ENCODE results near the gene ANKRD36B.
A peak's percentile ranks its signal among the peaks of the same experiment; 100 is the strongest.
"Not testable (repeated sequence)": the region's sequence is repeated elsewhere in the genome, so short reads cannot be mapped to it uniquely, and the experiment has no call there.

ANKRD36B gene

DNA sequence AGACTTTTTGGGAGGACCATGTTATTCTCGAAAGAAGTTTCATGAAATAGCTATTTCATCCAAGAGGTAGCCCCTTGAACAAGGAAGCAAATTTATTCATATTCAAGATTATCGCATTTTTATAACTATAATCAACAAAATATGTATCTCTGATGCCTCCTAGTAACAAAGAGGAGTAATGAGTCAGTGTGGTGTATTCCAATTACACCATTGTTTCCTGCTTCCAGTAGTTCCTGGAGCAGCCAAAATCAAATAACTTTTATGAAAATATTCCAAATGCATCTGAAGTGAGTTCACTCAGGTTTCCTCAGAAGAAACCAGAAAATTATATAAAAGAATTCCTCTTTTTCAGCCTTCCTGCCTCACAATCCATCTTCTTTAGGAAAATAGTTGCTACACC lies 43.0 kb downstream of the ANKRD36B start:
- DNase-seq (ENCODE audit: extremely low read depth, insufficient read length) = no peak
- TF ChIP-seq, protein P1, sequence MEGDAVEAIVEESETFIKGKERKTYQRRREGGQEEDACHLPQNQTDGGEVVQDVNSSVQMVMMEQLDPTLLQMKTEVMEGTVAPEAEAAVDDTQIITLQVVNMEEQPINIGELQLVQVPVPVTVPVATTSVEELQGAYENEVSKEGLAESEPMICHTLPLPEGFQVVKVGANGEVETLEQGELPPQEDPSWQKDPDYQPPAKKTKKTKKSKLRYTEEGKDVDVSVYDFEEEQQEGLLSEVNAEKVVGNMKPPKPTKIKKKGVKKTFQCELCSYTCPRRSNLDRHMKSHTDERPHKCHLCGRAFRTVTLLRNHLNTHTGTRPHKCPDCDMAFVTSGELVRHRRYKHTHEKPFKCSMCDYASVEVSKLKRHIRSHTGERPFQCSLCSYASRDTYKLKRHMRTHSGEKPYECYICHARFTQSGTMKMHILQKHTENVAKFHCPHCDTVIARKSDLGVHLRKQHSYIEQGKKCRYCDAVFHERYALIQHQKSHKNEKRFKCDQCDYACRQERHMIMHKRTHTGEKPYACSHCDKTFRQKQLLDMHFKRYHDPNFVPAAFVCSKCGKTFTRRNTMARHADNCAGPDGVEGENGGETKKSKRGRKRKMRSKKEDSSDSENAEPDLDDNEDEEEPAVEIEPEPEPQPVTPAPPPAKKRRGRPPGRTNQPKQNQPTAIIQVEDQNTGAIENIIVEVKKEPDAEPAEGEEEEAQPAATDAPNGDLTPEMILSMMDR (IDR thresholded peaks at IDR 0.05; ENCODE audit: insufficient read depth, low read length, poor library complexity, severe bottlenecking) = no peak
- H3K36me3 ChIP-seq (ENCODE audit: control insufficient read depth, insufficient read depth, low read length) = no peaks in the 10 kb centered on the region
- no peak overlapping the region for H3K4me3 ChIP-seq (replicated peaks; ENCODE audit: low read depth, low read length)
- H3K27me3 ChIP-seq (replicated peaks; ENCODE audit: control insufficient read depth, insufficient read depth, low read length) = no peaks in the 10 kb centered on the region

DNA sequence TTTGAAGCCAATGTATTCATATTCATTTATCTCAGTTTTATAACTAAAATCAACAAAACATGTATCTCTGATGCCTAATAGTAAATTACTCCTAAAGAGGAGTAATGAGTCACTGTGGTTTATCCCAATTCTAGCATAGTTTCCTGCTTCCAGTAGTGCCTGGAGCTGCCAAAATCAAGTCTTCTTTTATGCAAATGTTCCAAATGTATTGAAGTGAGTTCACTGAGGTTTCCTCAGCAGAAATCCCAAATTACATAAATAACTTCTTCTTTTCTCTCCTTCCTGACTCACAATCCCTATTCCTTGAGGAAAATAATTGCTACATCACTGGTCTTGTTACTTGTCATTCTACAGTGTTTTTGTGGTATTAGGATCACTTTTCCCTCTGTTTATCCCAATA lies 44.8 kb downstream of the ANKRD36B start:
- DNase-seq (ENCODE audit: extremely low read depth, insufficient read length); H3K36me3 ChIP-seq (ENCODE audit: control insufficient read depth, insufficient read depth, low read length); H3K4me3 ChIP-seq (replicated peaks; ENCODE audit: low read depth, low read length); H3K27me3 ChIP-seq (replicated peaks; ENCODE audit: control insufficient read depth, insufficient read depth, low read length): not testable (repeated sequence)

DNA sequence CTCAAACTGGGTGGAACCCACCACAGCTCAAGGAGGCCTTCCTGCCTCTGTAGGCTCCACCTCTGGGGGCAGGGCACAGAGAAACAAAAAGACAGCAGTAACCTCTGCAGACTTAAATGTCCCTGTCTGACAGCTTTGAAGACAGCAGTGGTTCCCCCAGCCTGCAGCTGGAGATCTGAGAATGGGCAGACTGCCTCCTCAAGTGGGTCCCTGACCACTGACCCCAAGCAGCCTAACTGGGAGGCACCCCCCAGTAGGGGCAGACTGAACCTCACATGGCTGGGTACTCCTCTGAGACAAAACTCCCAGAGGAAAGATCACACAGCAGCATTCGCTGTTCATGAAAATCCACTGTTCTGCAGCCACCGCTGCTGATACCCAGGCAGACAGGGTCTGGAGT lies 63.8 kb downstream of the ANKRD36B start:
- not testable (repeated sequence) for H3K27me3 ChIP-seq (replicated peaks; ENCODE audit: control insufficient read depth, insufficient read depth, low read length); H3K36me3 ChIP-seq (ENCODE audit: control insufficient read depth, insufficient read depth, low read length); DNase-seq (ENCODE audit: extremely low read depth, insufficient read length)

DNA sequence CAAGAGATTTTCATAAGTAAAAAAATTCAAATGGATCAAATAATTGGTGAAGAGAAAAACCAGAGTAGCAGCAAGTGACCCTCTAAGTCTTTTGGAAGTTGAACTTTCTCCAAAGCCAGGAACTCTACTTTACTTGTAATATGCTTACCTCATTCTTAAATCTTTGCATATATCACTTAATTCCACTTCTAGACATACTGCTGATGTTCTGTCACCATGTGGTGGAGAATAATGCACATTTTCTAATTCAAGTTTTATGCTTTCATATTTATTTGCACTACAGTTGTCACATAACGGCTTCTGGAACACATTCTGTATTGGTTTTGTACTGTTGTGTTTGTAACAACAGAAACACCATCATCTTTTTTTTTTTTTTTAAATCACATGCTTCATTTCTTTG lies 65.9 kb downstream of the ANKRD36B start:
- H3K4me3 ChIP-seq (replicated peaks; ENCODE audit: low read depth, low read length); DNase-seq (ENCODE audit: extremely low read depth, insufficient read length); H3K36me3 ChIP-seq (ENCODE audit: control insufficient read depth, insufficient read depth, low read length); H3K27me3 ChIP-seq (replicated peaks; ENCODE audit: control insufficient read depth, insufficient read depth, low read length): not testable (repeated sequence)

More for the DNA sequence above, 63.8 kb downstream of the ANKRD36B start:
- H3K4me3 ChIP-seq (replicated peaks; ENCODE audit: low read depth, low read length) = not testable (repeated sequence)

DNA sequence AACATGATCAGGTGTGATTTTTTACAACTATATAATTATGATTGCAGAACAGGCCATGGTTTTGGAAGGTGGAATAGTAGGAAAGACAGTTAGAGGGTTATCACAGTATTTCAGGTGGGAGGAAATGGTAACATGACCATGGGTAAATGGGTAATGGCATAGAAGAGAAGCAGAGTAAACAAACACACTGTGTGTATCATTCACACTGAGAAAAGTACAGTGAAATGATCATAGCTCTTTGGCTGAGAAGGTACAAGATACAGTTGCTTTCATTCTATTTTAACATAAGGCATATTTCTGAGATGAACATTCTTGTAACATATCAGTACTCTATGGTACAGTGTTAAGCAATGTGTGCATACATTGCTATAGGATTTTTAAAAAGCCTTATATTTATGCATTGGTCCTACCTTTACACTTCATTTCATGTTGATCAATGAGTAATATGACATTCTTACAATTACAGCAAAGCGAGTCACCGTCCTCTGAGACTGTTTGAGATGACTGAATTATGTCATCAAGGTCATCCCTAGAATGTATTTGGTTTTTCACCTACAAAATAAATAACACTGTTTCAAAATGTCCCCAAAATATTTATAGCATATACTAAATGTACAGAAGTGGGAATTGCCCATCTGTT lies 66.6 kb downstream of the ANKRD36B start:
- H3K4me3 ChIP-seq (replicated peaks; ENCODE audit: low read depth, low read length); H3K27me3 ChIP-seq (replicated peaks; ENCODE audit: control insufficient read depth, insufficient read depth, low read length); H3K36me3 ChIP-seq (ENCODE audit: control insufficient read depth, insufficient read depth, low read length); DNase-seq (ENCODE audit: extremely low read depth, insufficient read length): not testable (repeated sequence)

DNA sequence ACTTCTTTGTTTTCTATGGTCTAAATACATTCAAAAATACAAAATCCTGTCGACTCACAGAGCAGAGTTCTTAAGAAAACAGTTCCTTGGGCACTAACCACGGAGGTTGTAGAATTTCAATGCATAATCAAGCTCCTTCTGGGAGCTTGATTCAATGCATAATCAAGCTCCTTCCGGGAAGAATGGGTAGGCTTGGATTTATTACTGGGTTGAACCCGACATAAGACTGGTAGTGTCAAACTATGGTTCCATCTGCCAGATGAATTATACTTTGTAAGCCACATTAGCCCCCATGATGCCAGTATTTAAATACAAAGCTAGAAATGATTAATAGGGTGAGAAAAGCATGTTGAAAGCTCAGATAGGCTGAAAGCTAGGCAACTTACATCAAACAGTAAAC lies 94.0 kb downstream of the ANKRD36B start:
- not testable (repeated sequence) for DNase-seq (ENCODE audit: extremely low read depth, insufficient read length); H3K4me3 ChIP-seq (replicated peaks; ENCODE audit: low read depth, low read length); H3K36me3 ChIP-seq (ENCODE audit: control insufficient read depth, insufficient read depth, low read length); H3K27me3 ChIP-seq (replicated peaks; ENCODE audit: control insufficient read depth, insufficient read depth, low read length)

DNA sequence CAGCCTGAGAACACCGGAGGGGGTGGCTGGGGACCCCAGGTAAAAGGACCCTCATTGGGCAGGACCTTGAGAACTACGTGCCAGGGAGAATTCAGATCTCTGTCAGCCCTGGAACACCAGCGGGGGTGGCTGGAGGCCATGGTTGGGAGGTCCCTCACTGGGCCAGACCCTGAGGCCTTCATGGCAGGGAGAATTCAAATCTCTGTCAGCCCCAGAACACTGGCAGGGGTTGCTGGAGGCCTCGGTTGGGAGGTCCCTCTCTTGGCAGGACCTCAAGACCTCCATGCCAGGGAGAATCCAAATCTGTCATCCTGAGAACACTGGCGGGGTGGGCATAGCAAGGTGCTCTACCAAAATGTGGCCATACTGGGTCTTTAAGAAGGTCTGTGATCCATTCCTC lies 99.5 kb downstream of the ANKRD36B start:
- not testable (repeated sequence) for H3K27me3 ChIP-seq (replicated peaks; ENCODE audit: control insufficient read depth, insufficient read depth, low read length); H3K36me3 ChIP-seq (ENCODE audit: control insufficient read depth, insufficient read depth, low read length); H3K4me3 ChIP-seq (replicated peaks; ENCODE audit: low read depth, low read length)
- peak; percentile 1 for DNase-seq (ENCODE audit: extremely low read depth, insufficient read length)

All from GM06990 (cell line).